Epithelial cell of esophagus (primary cell): ENCODE measurements around the gene FAM9B.

ENCODE experiments used
- DNase-seq: peaks from one replicate; pipeline ENCODE4 v3.0.0; 2010; ENCODE audit warnings: low read depth
- H3K4me3 ChIP-seq: 2 replicates; pipeline ENCODE4 v1.5.1; 2011; ENCODE audit warnings: mild to moderate bottlenecking, low read length, control low read depth
- TF ChIP-seq, protein P1 (sequence below): IDR thresholded peaks from 2 replicates; pipeline ENCODE4 v1.5.1; 2011; ENCODE audit warnings: low read depth, mild to moderate bottlenecking, low read length, control low read depth, inconsistent platforms; ENCODE audit not compliant: insufficient read depth; ENCODE audit errors: missing control alignments

FAM9B gene

DNA sequence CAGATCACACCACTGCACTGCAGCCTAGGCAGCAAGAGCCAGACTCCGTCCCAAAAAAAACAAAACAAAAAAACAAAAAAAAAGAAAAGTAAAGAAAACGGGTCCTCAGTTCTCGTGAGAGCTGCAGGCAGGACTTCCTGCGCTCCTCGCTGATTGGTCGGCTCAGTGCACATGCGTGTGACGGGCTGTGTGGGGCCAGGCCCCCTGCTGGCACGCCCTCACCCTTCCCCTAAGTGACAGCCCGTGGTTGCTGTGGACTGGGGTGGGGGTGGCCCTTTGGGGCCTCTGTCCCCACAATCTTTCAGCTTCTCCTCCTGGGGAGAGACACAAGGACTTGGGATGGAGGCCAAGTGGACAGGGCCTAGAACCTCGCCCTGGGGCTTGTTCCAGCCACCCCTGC lies at the start of gene FAM9B:
TSS of gene FAM9B (minus strand) at position 139 of the 400 bp plus-strand sequence. CDS start 1,141 bp downstream, outside the sequence.
- H3K4me3 ChIP-seq, result no peak within 1 kb of the TSS
- TF ChIP-seq, protein P1, sequence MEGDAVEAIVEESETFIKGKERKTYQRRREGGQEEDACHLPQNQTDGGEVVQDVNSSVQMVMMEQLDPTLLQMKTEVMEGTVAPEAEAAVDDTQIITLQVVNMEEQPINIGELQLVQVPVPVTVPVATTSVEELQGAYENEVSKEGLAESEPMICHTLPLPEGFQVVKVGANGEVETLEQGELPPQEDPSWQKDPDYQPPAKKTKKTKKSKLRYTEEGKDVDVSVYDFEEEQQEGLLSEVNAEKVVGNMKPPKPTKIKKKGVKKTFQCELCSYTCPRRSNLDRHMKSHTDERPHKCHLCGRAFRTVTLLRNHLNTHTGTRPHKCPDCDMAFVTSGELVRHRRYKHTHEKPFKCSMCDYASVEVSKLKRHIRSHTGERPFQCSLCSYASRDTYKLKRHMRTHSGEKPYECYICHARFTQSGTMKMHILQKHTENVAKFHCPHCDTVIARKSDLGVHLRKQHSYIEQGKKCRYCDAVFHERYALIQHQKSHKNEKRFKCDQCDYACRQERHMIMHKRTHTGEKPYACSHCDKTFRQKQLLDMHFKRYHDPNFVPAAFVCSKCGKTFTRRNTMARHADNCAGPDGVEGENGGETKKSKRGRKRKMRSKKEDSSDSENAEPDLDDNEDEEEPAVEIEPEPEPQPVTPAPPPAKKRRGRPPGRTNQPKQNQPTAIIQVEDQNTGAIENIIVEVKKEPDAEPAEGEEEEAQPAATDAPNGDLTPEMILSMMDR, result no peak
- DNase-seq, result no peak

DNA sequence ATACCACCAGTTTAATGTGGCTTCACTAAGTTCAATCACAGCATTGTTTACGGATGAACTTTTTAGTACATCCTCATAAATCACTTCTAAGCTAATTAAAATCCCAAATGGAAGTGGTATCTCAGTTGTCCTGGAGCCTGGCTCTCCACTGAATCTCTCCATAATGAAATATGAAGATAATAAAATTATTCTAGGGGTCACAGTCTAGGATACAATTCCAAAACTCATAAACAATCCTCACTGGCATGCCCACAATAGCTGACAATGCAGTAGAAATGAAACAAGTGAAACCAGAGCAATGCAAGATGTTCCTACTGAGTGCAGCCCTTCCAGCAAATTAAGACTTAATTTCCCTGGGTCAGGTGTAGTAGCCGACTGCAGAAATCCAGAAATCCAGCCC lies 47.3 kb upstream of the FAM9B start:
- DNase-seq, result no peak
- no peak overlapping the region for H3K4me3 ChIP-seq
- TF ChIP-seq, protein P1, result no peak

DNA sequence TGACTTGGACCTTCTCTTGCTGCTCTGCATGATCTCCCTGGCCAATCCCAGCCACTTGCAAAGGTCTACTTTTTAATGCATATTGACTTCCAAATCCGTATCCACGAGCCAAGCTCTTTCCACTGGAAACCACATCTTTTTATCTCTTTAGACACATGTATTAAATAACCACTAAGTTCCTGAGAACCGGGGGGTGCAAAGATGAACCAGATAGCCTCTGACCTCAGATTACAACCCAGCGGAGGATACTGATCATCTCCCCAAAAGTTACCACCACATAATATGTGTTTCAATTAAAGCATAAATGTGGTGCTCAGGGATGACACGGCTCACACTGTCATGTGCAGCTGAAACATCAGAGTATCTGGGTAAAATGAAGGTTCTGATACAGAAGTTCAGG lies 40.4 kb upstream of the FAM9B start:
- H3K4me3 ChIP-seq, result no peak overlapping the region
- no peak for DNase-seq
- TF ChIP-seq, protein P1, result no peak

DNA sequence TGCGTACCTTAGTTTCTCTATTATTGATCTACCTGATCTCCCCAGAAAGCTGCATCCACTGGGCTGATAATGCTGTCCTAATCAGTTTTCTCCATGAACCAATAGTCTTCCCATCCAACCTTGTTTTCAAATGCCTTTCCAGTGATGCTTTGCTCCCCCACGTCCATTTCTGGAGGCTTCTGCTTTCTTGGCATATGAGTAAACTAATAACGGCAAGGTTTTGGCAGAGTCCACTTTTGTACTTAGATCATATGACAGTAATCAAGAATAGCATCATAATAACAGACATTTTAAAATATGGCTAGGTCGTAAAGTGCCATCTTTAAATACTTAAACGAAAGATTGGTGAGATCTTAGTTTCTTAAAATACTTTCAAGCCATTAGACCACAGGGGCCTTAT lies 38.4 kb upstream of the FAM9B start:
- DNase-seq, result no peak
- TF ChIP-seq, protein P1, result no peak
- no peak overlapping the region for H3K4me3 ChIP-seq

DNA sequence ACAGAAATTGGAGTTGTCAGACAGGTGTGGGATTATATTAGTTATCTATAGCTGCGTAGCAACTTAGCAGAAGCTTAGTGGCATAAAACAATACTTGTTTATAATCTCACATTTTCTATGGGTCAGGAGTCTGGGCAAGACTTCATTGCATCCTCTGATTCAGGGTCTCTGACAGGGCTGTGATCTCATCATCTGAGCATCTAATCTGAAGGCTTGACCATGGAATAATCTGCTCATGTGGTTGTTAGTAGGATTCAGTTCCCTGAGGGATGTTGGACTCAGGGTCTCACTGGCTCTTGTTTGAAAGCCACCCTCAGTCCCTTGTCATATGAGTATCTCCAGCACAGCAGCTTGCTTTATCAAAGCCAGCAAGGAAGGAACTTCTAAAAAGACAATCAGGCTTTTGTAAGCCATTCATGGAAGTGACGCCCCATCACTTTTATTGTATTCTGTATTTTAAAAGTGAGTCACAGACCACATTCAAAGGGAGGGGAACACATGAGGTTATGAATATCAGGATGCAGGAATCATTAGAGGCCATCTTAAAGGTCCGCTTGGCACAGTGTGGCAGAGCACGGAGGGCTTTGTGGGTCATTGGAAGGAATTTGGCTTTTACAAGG lies 37.2 kb upstream of the FAM9B start:
- H3K4me3 ChIP-seq, result no peak overlapping the region
- peak; percentile 0 for DNase-seq
- TF ChIP-seq, protein P1, result no peak

DNA sequence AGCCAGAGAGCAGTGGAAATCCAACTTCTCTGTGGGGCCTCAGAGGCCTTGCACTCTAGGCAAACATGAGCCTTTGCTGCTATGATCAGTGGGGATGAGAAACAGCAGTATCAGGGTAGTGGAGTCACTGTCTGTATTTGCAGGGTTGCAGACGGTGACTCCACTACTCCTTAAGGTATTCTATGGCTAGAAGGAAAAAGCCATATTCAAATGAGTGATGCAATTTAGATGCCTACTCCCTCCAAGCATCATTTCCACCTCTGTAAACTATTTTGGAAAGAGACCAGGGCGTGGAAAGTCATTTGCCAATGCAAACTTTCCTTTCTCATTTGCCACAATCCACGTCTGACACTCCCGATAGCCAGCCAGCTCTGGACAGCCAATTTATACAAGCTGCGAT lies 35.6 kb upstream of the FAM9B start:
- no peak for DNase-seq
- TF ChIP-seq, protein P1, result no peak
- no peak overlapping the region for H3K4me3 ChIP-seq

DNA sequence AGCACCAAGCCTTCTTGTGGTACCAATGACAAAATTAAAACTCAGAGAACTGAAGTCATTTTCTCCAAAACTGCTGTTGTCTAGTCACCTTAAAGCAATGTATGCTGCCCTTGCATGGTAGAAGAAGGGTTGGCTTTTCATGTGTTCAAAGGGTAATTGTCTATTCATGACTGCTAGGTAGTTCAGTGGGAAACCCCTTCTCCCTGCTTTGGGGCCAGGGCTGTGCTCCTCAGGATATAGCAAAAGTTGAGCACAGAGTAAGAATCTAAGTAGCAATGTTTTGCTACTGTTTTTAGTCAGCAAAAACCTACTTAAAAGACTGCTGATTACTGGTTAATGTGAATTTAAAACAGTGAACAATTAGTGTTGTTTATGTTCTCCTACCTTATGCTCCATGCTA lies 30.8 kb upstream of the FAM9B start:
- no peak overlapping the region for H3K4me3 ChIP-seq
- TF ChIP-seq, protein P1, result no peak
- no peak for DNase-seq
